GM18861 (cell line): ENCODE results near the gene APEX2.
A peak's percentile ranks its signal among the peaks of the same experiment; 100 is the strongest.
"Not testable (repeated sequence)": the region's sequence is repeated elsewhere in the genome, so short reads cannot be mapped to it uniquely, and the experiment has no call there.

Experiments used
- ATAC-seq: cut with Tn5 transposase; IDR thresholded peaks from one replicate; pipeline ENCODE4 v1.9.1; 2021; ENCODE audit not compliant: unreplicated experiment

Gene APEX2

DNA sequence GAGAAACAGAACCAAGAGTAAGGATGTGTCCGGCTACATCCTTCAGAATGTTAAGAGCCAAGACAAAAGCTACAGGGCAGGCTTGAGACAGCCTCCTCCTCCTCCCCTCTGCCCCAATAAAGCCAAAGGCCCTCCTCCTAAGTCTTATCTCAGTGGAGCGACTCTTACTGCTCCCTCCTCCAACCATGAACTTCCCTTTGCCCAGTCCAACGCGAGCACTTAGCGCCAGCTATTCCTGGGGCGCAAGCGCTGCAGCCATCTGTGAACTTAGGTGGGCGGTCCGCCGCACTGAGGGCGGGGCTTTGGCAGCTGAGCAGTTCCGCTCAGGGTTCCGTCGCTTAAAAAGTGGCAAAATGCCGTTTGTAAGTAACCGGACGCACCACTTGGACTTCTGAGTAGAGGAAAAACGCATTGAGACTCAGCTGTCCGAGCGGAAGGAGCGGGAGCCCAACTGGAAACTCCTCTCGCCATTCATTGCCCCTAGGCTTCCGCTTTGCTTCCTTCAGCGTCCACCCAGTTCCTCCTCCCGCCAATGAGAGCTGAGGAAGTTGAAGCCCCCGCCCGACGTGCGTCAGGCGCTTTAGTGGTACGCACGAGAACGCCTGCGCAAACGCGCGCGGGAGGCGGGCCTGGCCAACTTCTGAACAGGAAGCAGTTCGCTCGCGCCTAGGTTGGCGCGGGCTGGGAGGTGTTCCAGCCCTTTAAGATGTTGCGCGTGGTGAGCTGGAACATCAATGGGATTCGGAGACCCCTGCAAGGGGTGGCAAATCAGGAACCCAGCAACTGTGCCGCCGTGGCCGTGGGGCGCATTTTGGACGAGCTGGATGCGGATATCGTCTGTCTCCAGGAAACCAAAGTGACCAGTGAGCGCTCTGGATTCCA, at the start of gene APEX2:
Gene APEX2 (plus strand): TSS at position 647 of the 882 bp plus-strand sequence. CDS start 60 bp downstream, at position 707.
- peak; percentile 92 for ATAC-seq

DNA sequence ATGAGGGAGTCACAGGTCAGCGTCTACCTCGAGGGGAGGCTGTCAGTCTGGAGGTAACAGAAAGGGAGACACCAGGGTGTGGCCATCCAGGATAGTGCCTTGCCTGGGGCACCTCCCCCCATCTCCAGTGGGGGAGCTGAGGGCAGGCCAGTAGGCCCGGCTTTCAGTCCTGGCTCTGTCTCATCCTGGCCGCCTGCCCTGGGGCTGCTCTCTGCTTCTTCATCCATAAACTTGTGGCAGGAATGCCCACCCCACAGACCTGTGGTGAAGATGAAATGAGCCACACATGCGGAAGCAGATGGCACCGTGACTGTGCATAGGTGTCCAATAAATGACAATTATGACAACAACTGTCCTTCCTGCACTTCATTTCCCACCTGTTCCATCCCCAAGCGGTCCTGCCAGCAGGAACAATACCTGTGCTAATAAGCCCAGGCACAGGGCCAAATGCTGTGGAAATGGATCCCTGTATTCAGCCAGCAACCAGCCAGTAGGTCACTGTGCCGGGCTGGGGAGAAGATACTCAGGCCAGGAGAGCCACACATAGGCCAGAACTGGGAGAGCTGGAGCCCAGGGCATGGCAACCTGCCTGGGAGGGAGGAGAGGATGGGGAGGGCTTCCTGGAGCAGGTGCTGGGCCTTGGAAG, 49.3 kb upstream of the APEX2 start:
- ATAC-seq, result no peak

- ATAC-seq, result no peak
Observed at GRCh38 chrX:54961750-54962149, 38.4 kb upstream of the APEX2 start.

DNA sequence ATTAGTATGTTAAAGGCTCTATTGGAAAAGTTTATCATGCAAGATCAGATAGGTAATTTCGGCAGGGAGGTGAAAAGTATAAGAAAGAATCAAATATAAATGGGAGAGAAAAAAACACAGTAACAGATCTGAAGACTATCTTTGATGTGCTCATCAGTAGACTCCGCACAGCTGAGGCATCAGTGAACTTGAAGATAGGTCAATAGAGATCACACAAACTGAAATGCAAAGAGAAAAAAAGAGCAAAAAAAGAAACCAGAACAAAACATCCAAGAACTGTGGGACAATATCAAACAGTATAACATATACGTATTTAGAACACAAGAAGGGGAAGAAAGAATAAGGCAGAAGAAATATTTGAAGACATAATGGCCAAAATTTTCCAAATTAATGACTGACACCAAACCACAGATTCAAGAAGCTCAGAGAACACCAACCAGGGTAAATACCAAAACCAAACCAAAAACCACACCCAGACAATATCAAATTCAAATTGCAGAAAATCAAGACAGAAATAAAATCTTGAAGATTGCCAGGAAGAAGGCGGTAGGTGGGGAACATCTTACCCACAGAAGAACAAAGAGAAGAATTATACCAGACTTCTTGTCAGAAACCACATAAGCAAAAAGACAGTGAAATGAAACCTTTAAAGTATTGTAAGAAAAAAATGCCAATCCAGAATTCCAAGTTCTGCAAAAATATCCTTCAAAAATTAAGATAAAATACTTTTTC, 35.2 kb upstream of the APEX2 start:
- no peak for ATAC-seq

DNA sequence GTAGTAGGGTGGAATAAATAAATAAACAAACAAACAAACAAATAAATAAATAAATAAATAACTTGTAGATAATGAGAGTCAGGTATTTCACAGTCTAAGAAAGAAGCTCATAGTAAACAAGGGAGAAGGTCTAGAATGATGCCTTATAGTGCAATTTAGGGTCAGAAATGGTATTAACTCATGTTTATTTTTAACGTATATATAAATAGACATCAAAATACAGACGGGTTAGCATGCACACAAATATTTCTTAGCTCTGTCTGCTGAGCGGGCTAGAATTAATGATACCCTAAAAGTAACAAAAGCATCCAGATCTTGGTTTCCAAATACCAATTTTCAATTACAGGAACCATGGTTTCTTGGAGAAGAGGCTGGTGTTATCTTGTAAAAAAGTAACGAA, 22.8 kb upstream of the APEX2 start:
- no peak for ATAC-seq

DNA sequence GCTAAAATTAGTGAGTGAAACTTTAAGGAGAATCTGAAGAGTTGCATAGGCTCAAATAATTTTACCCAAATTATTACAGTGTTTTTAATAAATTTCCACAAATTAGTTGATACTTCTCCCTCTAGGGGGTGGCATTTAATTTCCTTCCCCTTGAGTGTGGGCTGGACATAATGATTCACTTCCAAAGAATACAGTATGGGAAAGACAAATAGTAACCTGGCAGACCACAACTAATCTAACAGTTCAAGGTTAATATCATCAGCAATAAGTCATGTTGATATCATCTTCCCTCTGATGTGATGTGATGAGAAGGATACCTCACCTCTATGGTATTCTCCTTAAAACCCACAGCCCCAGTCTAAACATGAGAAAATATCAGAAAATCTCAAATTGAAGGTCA, 21.7 kb upstream of the APEX2 start:
- no peak for ATAC-seq

GRCh38 chrX:54979432-54979831, 20.7 kb upstream of the APEX2 start:
- no peak for ATAC-seq

DNA sequence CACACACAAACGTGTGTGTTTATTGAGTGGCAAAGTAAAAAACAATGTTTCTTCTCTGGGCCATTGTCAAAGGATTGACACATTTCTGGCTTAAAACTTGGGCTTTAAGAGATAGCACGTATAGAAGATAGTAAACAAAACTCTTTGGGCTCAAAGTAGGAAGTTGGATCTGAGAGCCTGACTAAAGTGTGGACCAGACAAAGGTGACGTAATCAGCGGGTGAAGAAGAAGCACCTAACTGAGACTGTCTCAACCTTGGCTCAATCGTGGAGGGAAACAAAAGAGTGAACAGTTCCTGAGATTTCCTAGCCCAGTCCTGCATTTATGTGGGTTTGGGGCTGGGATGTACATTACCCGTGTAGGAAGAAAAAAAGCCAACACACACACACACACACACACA, 19.8 kb upstream of the APEX2 start:
- ATAC-seq, result no peak

DNA sequence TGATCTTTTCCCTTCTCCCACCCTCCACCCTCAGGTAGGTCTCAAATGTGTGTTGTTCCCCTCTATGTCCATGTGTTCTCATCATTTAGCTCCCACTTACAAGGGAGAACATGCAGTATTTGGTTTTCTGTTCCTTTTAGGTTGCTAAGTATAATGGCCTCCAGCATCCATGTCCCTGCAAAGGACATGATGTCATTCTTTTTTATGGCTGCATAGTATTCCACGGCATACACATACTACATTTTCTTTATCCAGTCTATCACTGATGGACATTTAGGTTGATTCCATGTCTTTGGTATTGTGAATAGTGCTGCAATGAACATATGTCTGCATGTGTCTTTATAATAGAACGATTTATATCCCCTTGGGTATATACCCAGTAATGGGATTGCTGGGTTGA, 16.9 kb upstream of the APEX2 start:
- not testable (repeated sequence) for ATAC-seq

- ATAC-seq, result no peak
Observed at GRCh38 chrX:54991706-54992105, 8.5 kb upstream of the APEX2 start.

DNA sequence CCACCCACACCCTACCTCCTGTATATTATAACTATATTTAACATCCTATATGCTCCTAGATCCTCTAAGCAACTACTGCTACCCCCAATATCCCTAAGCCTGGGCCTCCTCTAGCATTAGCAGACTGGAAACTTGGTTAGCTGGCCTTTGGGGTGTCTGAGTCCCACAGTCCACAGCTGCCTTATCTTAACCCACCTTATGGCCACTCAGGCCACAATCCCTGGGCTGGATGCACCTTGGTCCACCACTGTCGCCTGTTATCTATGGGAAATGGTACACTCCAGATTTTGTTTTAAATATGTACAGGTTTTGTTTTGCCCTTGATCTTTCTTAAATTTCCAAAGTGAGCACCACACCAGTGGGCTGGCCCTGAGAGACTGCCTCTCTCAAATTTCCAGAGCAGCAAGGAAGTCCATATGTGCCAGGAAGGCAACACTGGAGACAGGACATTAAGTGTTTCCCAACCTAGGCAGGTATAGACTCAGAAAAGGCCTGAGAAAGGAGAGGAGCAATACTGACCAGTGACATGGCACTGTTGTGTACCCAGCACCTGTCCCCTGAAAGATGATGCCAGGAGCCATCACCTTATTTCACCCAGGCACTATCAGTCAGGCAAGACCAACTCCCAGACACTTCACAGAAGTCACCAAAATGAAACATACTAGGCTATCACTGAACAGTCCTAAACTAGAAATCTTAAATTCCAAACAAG, 7.1 kb upstream of the APEX2 start:
- no peak for ATAC-seq

DNA sequence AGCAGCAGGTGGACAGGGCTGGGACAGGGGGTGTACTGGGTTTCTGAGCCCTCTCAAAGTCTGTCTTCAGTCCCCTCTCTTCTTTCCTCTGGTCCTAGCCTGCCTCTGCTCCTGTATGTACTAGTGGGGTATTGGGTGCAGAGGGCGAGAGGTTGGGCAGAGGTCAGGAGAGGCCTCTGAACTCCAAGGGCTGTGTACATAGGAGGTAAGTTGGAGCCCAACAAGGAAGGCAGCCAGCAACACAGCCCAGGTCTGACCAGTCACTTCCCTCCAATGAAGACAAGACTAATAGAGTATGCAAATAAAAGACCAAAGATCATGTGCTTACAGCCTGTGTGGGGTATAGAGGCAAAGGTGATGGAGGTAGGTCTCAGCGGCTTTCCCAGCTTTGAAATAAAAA, 6.1 kb upstream of the APEX2 start, which contains the start of gene PFKFB1:
Gene PFKFB1 (minus strand): TSS at position 90 of the 400 bp plus-strand sequence. CDS start 181 bp downstream, outside the sequence.
- ATAC-seq, result no peak

DNA sequence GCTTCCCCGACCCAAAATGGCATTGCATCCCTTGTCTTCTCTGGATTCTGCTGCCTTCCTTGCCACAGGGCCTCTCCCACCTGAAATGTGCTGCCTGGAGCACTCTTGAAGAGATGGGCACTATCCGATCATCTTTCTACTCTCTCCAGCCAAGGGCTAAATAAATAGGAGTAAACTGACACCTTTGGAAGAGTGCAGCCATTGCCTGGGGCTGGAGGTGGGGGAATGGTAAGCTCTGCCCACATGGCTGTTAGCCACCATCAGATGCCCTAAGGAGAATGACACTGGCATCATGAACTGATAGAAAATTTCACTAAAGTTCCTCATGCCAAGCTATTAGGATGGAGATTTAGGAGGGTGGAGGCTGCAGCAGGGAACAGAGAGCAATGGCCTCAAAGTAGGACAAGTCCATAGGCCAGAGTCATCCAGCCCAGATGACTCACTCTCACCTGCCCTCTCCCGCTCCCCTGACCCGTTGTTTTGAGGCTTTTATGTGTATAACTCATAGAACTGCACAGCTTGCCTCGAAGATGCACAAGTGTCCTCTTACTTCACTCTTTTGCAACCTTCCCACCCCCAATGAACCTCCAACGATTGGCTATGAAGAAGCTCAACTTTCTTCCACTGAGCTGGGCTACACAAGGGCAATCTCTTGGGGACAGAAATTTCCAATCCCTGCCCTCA, 5.4 kb upstream of the APEX2 start:
- ATAC-seq, result no peak

GRCh38 chrX:54995621-54996020, 4.5 kb upstream of the APEX2 start:
- ATAC-seq, result no peak

DNA sequence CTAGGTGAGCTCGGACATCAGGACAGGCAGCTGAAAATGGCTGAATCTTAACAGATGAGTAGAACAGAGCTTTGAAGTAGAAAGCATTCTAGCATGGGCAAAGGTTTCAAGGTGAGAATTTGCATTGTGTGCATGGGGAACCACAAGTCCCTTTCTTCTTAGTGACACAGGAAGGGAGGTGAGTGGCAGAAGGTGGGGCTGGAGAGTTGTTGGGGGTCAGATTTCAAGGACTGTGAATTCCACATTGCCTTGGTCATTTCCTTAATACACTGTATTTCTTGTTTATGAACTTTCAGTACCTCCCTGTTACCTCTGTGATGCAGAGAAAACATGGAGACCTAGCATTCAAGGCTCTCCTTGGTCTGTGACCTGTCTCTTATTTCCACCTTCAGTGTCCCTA, 4.1 kb downstream of the APEX2 start:
- ATAC-seq, result no peak

DNA sequence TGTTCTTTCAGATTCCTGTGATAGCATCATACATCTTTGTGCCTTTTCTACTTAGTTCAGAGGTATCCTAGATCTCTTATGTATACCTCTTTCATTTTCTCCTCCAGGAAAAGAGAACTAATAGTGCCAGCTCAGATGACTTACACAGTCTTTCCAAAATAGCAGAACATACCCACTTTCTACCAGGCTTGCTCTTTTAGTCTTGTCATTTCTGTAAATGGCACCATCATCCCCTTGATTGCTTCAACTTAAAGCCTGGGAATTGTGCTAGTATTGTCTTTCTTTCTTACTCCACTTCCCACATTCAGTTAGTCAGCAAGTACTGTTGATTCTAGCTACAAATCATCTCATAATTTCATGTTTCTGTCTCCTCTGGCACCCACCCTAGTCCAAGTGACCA, 5.1 kb downstream of the APEX2 start:
- no peak for ATAC-seq

- ATAC-seq, result no peak
Observed at GRCh38 chrX:55006827-55007621, 6.9 kb downstream of the APEX2 start.

DNA sequence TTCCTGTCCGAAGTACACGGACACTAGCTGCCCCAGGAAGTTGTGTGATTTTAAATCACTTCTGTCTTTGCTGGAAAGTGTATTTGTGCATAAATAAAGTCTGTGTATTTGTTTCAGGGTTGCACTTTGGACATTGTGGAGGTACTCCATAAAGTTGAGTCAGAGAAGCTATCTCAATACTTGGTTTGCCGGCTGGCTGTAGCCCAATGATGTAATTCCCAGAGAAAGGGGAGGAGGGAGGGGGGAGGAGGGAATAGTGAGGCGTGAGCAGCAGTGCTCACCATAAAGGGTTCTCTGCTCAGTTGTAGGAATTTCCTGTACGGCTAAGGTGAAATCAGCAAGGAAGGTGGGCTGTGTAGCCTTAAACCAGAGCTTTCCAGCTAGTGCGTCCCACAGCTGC, 7.5 kb downstream of the APEX2 start:
- ATAC-seq, result no peak

- no peak for ATAC-seq
Observed at GRCh38 chrX:55008571-55009358, 8.6 kb downstream of the APEX2 start.
